ENCODE measurements around the gene PTPRT.
A peak's percentile ranks its signal among the peaks of the same experiment; 100 is the strongest.

Gene PTPRT

GRCh38 chr20:42611889-42612837, 577.5 kb downstream of the PTPRT start:
- no peak for DNase-seq (ENCODE audit: low spot score)

- no peak for DNase-seq (ENCODE audit: low spot score)
These were observed 578.3 kb downstream of the PTPRT start for GRCh38 chr20:42611423-42611822.

- DNase-seq (ENCODE audit: low spot score) = no peak
These were observed 579.6 kb downstream of the PTPRT start for GRCh38 chr20:42610070-42610469.

- no peak for DNase-seq (ENCODE audit: low spot score)
These were observed 580.1 kb downstream of the PTPRT start for GRCh38 chr20:42609618-42610017.

GRCh38 chr20:42604998-42605956, 584.4 kb downstream of the PTPRT start:
- DNase-seq (ENCODE audit: low spot score) = no peak

- DNase-seq (ENCODE audit: low spot score) = no peak
These were observed 586.1 kb downstream of the PTPRT start for GRCh38 chr20:42603655-42604054.

- DNase-seq (ENCODE audit: low spot score) = peak; percentile 54
These were observed 591.1 kb downstream of the PTPRT start for GRCh38 chr20:42598581-42598980.

GRCh38 chr20:42595625-42596024, 594.1 kb downstream of the PTPRT start:
- no peak for DNase-seq (ENCODE audit: low spot score)

GRCh38 chr20:42594659-42595058, 595.0 kb downstream of the PTPRT start:
- no peak for DNase-seq (ENCODE audit: low spot score)

- no peak for DNase-seq (ENCODE audit: low spot score)
These were observed 595.7 kb downstream of the PTPRT start for GRCh38 chr20:42594011-42594410.

- no peak for DNase-seq (ENCODE audit: low spot score)
These were observed 599.6 kb downstream of the PTPRT start for GRCh38 chr20:42589976-42590639.

GRCh38 chr20:42588847-42589246, 600.9 kb downstream of the PTPRT start:
- no peak for DNase-seq (ENCODE audit: low spot score)

- no peak for DNase-seq (ENCODE audit: low spot score)
These were observed 602.3 kb downstream of the PTPRT start for GRCh38 chr20:42587427-42587826.

GRCh38 chr20:42581311-42581710, 608.4 kb downstream of the PTPRT start:
- DNase-seq (ENCODE audit: low spot score) = no peak

GRCh38 chr20:42576167-42576566, 613.5 kb downstream of the PTPRT start:
- DNase-seq (ENCODE audit: low spot score) = no peak

GRCh38 chr20:42572320-42573016, 617.2 kb downstream of the PTPRT start:
- no peak for DNase-seq (ENCODE audit: low spot score)

GRCh38 chr20:42567409-42567808, 622.3 kb downstream of the PTPRT start:
- no peak for DNase-seq (ENCODE audit: low spot score)

GRCh38 chr20:42565235-42565995, 624.3 kb downstream of the PTPRT start:
- no peak for DNase-seq (ENCODE audit: low spot score)

GRCh38 chr20:42559665-42560064, 630.0 kb downstream of the PTPRT start:
- no peak for DNase-seq (ENCODE audit: low spot score)

- no peak for DNase-seq (ENCODE audit: low spot score)
These were observed 633.1 kb downstream of the PTPRT start for GRCh38 chr20:42556575-42556974.

GRCh38 chr20:42553374-42553773, 636.3 kb downstream of the PTPRT start:
- no peak for DNase-seq (ENCODE audit: low spot score)

Data from Ammon's horn (tissue), 1 donor.